ENCODE results near the gene CLCN1. TPM values are rescaled to one million over a fixed set of nuclear protein-coding genes. Genes with fewer than 3 reads are reported as not detected.

The CLCN1 gene
- polyA plus RNA-seq, 3 donors: 0.04 to 0.76 (median 0.11) TPM

GRCh38 chr7:143287339-143287934, 28.5 kb upstream of the CLCN1 start:
- H3K27me3 Mint-ChIP-seq (ENCODE audit: low read depth in 3 of 3): peaks cover 0 to 3% (median 2%) of the 10 kb centered on the region in 3 donors
- no peak overlapping the region for H3K9ac ChIP-seq (ENCODE audit: insufficient read depth, low read length, poor library complexity, severe bottlenecking)
- peaks cover 10 to 16% of the 10 kb centered on the region in 2 donors for H3K36me3 Mint-ChIP-seq
- intact Hi-C loops (cut with micrococcal nuclease): loop anchor here (5.0 to 10.0 kb wide), 2 partner anchors 45 to 87 kb away; no protein-coding TSS in a partner anchor
- DNase-seq: no peak
- H3K36me3 ChIP-seq (replicated peaks in 1 of 2; ENCODE audit: control insufficient read depth in 1 of 2, insufficient read depth in 2 of 2, low read length in 2 of 2): peaks cover 6 to 17% of the 10 kb centered on the region in 2 donors
- peak overlapping the region; percentile 87 for H3K4me2 ChIP-seq (replicated peaks; ENCODE audit: extremely low read depth, low read length, poor library complexity, severe bottlenecking)
- H3K4me1 Mint-ChIP-seq: peaks cover 38% of the 10 kb centered on the region
- H3K9me3 Mint-ChIP-seq: peaks cover 0 to 2% (median 0%) of the 10 kb centered on the region in 7 donors
- H3K27me3 ChIP-seq (ENCODE audit: control insufficient read depth in 2 of 2, insufficient read depth in 2 of 2, low read length in 2 of 2): no peaks in the 10 kb centered on the region
- H3K4me1 ChIP-seq (ENCODE audit: control insufficient read depth in 1 of 2, insufficient read depth in 2 of 2, low read length in 2 of 2): peaks cover 31% of the 10 kb centered on the region in 2 donors
- peak overlapping the region; percentile 87 for H2AFZ ChIP-seq (ENCODE audit: insufficient read depth, low read depth, low read length, poor library complexity, severe bottlenecking)
- WGBS (ENCODE audit: insufficient coverage): 88% methylated on average over 9 of the region's 17 CpGs
- H3K4me3 ChIP-seq (replicated peaks in 1 of 3; ENCODE audit: low read depth in 2 of 3, low read length in 3 of 3): peak overlapping the region; percentile 2 to 88 (median 36)
- H4K20me1 ChIP-seq (ENCODE audit: insufficient read depth, low read length): peaks cover 14% of the 10 kb centered on the region
- TF ChIP-seq, protein P1, sequence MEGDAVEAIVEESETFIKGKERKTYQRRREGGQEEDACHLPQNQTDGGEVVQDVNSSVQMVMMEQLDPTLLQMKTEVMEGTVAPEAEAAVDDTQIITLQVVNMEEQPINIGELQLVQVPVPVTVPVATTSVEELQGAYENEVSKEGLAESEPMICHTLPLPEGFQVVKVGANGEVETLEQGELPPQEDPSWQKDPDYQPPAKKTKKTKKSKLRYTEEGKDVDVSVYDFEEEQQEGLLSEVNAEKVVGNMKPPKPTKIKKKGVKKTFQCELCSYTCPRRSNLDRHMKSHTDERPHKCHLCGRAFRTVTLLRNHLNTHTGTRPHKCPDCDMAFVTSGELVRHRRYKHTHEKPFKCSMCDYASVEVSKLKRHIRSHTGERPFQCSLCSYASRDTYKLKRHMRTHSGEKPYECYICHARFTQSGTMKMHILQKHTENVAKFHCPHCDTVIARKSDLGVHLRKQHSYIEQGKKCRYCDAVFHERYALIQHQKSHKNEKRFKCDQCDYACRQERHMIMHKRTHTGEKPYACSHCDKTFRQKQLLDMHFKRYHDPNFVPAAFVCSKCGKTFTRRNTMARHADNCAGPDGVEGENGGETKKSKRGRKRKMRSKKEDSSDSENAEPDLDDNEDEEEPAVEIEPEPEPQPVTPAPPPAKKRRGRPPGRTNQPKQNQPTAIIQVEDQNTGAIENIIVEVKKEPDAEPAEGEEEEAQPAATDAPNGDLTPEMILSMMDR (IDR thresholded peaks at IDR 0.05): no peak
- peak overlapping the region in 6 of 7 donors; percentile 59 to 89 (median 78) for H3K27ac Mint-ChIP-seq
- peaks cover 43% of the 10 kb centered on the region for H3K79me2 ChIP-seq (ENCODE audit: insufficient read depth, low read length)
- peak overlapping the region; percentile 10 to 70 for H3K27ac ChIP-seq (ENCODE audit: low read depth in 1 of 2, low read length in 2 of 2)
- H3K9me3 ChIP-seq (replicated peaks in 1 of 2; ENCODE audit: control insufficient read depth in 1 of 2, insufficient read depth in 1 of 2, low read length in 2 of 2): no peaks in the 10 kb centered on the region
- peak overlapping the region; percentile 89 to 95 for H3K4me3 Mint-ChIP-seq

GRCh38 chr7:143287935-143288826, 27.7 kb upstream of the CLCN1 start, which contains the start of gene CASP2:
Gene CASP2, plus strand, starts transcription at chr7:143288351. Its CDS starts 105 bp downstream, at chr7:143288456.
- H3K4me3 ChIP-seq (replicated peaks in 1 of 3; ENCODE audit: low read depth in 2 of 3, low read length in 3 of 3): peak within 1 kb of the TSS; percentile 82 to 88 (median 86)
- Mint-ChIP-seq H3K4me1 (peaks cover 38% of the 10 kb centered on the region), H3K27ac (peak within 1 kb of the TSS; percentile 80 to 90 (median 88)), H3K27me3 (ENCODE audit: low read depth in 3 of 3) (peaks cover 0 to 3% (median 2%) of the 10 kb centered on the region in 3 donors), H3K36me3 (peaks cover 14 to 24% of the 10 kb centered on the region in 2 donors), H3K9me3 (peaks cover 0 to 2% (median 0%) of the 10 kb centered on the region in 7 donors), H3K4me3 (peak within 1 kb of the TSS; percentile 89 to 95)
- H4K20me1 ChIP-seq (ENCODE audit: insufficient read depth, low read length): peaks cover 14% of the 10 kb centered on the region
- H3K36me3 ChIP-seq (replicated peaks in 1 of 2; ENCODE audit: control insufficient read depth in 1 of 2, insufficient read depth in 2 of 2, low read length in 2 of 2): peaks cover 12 to 24% of the 10 kb centered on the region in 2 donors
- TF ChIP-seq, protein P1 (IDR thresholded peaks at IDR 0.05): no peak
- DNase-seq: peak; percentile 96 to 97 (median 97)
- peak within 1 kb of the TSS; percentile 26 to 74 for H3K27ac ChIP-seq (ENCODE audit: low read depth in 1 of 2, low read length in 2 of 2)
- no peaks in the 10 kb centered on the region for H3K9me3 ChIP-seq (replicated peaks in 1 of 2; ENCODE audit: control insufficient read depth in 1 of 2, insufficient read depth in 1 of 2, low read length in 2 of 2)
- peak within 1 kb of the TSS; percentile 87 for H3K4me2 ChIP-seq (replicated peaks; ENCODE audit: extremely low read depth, low read length, poor library complexity, severe bottlenecking)
- 4% methylated on average over 77 of the region's 84 CpGs for WGBS (ENCODE audit: insufficient coverage)
- peaks cover 31% of the 10 kb centered on the region in 2 donors for H3K4me1 ChIP-seq (ENCODE audit: control insufficient read depth in 1 of 2, insufficient read depth in 2 of 2, low read length in 2 of 2)
- H3K9ac ChIP-seq (ENCODE audit: insufficient read depth, low read length, poor library complexity, severe bottlenecking): peak within 1 kb of the TSS; percentile 80
- intact Hi-C loops (cut with micrococcal nuclease): loop anchor here (2.0 to 10.0 kb wide), 3 partner anchors 46 to 87 kb away; no protein-coding TSS in a partner anchor
- peaks cover 51% of the 10 kb centered on the region for H3K79me2 ChIP-seq (ENCODE audit: insufficient read depth, low read length)
- H3K27me3 ChIP-seq (ENCODE audit: control insufficient read depth in 2 of 2, insufficient read depth in 2 of 2, low read length in 2 of 2): no peaks in the 10 kb centered on the region
- H2AFZ ChIP-seq (ENCODE audit: insufficient read depth, low read depth, low read length, poor library complexity, severe bottlenecking): peak within 1 kb of the TSS; percentile 87
